IPS DF 19.7 (cell line): ENCODE data around the gene PPP1R12A.

Experiments used
- DNase-seq: peaks from one replicate; pipeline ENCODE4 v3.0.0-alpha.2; 2013; ENCODE audit warnings: low read depth, low spot score

The PPP1R12A gene

DNA sequence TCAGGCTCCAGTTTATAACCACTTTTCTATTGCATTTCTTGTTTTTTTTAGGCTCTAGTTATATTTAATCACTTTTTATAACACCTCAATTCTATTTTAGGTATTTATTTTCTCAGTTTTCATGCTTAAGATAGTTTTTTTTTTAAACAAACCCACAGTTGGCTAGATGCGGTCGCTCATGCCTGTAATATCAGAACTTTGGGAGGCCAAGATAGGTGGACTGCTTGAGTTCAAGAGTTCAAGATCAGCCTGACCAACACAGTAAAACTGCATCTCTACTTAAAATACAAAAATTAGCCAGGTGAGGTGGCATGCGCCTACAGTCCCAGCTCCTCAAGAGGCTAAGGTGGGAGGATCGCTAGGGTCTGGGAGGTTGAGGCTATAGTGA, 93.0 kb downstream of the PPP1R12A start:
- no peak for DNase-seq

DNA sequence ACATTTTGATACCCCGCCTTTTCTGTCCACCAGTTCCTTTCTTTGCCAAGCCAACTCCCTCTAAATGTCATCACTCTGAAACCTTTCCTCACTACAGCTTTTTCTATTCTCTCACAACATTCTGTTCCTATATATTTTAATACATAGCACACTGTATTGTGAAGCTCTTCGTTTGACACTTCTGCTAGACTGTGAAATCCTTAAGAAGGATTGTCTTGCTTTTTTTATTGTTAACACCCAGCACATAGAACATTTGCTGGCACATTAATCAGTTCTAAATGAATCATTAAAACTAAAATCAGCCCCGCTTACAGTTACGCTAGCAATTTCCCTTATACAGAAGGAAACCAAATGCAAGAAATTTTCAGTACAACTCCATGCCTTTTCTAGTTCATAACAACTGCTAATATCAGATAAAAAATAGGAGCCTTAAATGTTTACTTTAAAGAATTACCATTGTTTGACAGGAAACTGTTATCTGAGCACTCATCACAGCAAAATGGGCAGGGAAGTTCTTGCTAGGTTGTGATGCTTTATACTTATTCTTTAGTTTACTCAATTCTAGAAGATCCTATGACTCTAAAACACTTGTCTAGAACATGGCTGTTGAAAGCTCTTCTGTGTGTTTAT, 93.5 kb downstream of the PPP1R12A start:
- DNase-seq: no peak

DNA sequence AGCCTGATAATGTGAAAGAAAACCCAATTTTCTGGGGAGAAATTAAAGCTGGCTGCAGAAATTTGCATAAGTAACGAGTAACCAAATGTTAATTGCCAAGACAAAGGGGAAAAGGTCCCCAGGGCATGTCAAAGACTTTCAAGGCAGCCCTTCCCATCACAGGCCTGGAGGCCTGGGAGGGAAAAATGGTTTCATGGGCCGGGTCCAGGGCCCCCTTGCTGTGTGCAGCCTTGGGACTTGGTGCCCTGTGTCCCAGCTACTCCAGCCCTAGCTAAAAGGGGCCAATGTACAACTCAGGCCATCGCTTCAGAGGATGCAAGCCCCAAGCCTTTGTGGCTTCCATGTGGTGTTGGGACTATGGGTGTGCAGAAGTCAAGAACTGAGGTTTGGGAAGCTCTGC, 96.5 kb downstream of the PPP1R12A start:
- no peak for DNase-seq

DNA sequence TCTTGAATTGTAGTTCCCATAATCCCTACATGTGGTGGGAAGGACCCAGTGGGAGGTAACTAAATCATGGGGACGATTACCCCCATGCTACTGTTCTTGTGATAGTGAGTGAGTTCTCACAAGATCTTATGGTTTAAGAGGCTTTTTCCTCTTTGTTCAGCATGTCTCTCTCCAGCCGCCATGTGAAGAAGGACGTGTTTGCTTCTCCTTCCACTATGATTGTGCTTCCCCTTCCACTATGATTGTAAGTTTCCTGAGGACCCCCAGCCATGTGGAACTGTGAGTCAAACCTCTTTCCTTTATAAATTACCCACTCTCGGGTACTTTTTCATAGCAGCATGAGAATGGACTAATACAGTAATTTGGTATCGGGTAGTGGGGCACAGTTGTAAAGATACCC, 97.3 kb downstream of the PPP1R12A start:
- DNase-seq: no peak

DNA sequence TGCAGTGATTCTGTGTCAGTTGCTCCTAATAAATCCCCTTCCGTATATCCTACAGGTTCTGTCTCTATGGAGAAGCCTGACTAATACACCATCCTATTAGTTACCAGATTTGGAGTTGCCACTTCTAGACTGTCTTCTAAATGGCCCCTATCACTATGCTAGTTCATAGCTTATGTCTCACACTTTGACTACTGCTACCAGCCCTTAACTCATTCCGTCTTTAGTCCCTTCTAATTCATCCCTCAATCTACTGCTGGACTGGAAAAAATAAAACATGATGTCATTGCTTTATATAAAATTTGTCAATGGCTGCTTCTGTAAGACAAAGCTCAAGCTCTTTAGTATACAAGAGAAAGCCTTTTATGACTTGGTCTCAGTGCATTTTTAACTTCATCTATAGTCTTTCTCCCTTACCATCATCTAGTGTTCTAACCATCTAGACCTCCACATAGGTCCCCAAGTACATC, 99.5 kb downstream of the PPP1R12A start:
- no peak for DNase-seq

DNA sequence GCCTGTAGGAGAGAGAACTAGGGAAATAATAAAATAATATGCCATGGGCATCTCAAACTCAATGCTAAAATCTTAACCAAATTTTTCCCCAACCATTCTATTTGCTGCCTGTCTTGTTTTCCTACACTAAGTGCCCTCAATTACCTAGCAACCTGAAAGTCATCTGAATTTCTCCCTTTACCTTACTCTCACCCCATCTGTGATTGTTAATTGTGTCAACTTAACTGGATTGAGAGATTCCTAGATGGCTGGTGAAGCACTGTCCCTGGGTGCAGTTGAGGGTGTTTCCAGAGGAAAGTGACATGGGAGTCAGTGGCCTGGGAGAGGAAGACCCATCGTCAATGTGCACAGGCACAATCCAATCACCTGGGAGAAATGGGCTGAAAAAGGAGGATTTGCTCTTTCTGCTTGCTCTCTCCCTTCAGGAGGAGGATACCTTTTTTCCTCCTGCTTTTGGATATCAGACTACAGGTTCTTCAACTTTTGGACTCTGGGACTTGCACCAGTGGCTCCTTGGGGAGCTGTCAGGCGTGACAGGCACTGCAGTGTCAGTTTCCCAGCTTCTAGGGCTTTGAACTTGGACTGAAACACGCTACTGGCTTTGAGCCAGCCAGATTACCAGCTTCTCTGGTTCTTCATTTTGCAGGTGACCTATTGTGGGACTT, 100.1 kb downstream of the PPP1R12A start:
- no peak for DNase-seq

DNA sequence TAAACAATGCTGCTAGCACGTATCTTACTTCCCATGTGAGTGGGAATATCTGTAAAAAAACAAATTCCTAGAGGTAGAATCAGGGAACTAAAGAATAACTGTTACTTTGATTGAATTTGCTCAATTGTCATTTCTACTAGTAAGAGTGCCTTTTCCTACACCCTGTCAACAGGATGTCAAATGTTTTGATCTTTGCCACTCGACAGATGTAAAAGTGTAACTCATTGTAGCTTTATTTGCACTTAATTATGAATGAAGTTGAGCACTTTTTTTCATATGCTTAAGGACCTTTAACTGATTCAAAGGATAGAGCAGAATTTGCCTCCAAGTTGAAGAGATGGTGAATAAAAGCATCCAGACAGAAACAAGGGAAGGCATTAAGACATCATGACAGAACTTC, 104.5 kb downstream of the PPP1R12A start:
- no peak for DNase-seq

DNA sequence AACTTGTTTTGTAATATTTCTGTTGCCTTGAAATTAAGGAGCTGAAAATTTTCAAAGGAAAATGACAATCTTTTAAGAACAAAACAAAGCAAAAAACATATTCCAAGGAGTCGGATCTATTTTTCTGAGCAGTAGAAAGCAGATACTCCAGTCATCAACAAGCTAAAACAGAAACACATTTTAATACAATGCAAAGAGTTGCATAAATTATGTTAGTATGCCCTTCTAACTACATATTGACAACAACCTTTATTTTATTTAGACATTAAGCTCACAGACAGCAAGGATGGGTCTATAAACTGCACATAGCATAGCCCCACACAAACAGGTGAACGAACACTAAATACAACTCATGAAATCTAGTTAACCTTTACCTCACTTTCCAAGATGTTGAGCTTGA, 106.0 kb downstream of the PPP1R12A start:
- no peak for DNase-seq

DNA sequence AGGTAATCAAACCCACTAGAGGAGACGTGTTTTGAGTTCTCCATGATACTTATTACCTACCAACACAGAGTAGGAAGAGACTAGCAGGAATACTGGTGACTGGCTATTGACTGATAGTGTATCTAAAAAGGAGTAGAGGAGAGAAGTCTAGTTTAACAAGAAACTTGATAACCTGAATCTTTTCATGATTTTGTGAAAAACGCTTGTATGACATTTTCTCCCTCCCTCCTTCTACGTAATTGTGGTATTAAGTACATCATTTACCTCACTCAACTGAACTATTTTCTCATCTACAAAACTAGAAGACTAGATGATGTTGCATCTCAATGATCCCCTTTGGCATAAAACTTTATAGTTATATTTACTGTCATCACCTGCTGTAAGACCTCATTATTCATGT, 107.4 kb downstream of the PPP1R12A start:
- DNase-seq: no peak

DNA sequence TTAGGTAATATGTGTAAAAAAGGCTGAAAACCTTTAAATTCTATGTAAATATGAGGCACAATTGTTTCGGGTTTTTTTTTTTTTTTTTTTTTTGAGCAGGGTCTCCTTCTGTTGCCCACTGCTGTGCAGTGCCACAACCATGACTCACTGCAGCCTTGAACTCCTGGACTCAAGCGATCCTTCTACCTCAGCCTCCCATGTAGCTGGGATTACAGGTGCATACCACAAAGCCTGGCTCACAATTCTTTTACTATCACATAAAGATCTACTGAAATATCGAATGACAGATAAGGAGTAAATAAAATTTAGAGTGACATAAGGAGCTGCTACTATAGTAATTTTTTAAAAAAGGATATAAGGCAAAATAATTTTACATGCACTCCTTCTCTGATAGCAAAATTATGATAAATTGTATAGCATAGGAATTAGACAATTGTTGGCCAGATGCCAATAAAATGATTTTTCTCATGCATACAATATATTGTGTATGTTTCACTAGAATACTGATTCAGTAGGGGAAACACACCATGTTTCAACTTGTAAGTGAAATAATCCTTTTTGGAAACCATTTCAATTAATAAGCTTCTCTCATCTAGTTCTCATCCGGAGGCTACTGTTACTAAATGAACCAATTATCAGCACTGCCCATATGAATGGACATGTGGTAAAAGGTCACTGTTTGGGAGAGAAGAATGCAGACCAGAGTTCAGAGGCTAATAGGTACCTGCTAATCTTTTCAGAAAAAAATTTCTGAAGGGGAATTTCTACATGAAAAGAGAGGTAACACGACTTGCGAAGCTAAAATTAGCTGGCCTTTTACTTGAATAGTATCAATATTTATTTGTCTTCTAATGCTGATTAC, 108.4 kb downstream of the PPP1R12A start:
- no peak for DNase-seq

DNA sequence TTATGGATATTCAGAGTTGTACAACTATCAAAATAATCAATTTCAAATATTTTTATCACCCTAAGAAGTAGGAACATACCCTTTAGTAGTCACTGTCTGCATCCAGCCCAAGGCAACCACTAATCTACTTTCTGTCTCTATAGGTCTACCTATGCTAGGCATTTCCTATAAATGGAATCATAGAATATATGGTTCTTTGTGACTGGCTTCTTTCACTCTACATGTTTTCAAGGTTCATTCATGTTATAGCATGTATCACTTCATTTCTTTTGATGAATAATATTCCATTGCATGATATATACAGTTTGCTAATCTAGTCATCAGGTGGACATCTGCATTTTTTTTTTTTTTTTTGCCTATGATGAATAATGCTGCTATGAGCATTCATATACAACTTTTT, 112.4 kb downstream of the PPP1R12A start:
- DNase-seq: no peak

DNA sequence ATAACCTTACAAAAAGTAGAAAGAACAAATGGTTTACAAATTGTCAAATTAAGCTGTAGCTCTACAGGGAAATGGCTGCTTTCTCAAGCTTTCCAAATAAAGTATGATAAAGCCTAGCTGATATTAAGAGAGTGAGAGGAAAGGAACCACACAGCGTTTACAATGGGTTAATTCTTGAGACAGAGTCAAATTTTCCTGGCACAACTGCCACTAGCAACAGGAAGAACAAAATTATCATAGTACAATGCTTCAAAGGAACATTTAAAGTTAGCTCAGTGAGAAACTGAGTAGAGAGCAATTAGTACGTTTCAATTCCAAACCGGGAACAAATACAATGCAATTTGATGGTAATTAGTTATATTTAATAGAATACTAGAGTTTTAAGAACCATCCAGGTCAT, 116.0 kb downstream of the PPP1R12A start:
- no peak for DNase-seq

DNA sequence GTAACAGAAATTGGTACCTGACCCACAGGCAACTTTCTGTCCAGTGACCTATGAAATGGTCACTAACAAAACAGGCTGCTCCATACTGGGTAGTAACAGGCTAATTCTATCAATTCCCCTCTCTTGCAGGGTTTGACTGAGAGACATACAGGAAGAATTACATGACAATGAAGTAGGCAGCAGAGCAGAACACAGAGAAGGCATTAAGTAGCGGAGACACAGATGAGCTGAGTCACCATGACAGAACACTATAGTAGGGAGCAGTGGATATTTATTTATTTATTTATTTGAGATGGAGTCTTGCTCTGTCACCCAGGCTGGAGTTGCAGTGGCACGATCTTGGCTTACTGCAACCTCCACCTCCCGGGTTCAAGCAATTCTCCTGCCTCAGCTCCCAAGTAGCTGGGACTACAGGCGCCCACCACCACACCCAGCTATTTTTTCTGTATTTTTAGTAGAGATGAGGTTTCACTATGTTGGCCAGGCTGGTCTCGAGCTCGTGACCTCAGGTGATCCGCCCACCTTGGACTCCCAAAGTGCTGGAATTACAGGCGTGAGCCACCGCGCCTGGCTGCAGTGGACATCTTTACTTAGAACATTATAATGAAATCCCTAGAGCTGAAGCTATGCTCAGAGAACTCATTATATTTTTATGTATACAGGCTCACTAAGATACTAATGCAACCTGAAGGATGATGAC, 150.4 kb downstream of the PPP1R12A start:
- peak; percentile 73 for DNase-seq

DNA sequence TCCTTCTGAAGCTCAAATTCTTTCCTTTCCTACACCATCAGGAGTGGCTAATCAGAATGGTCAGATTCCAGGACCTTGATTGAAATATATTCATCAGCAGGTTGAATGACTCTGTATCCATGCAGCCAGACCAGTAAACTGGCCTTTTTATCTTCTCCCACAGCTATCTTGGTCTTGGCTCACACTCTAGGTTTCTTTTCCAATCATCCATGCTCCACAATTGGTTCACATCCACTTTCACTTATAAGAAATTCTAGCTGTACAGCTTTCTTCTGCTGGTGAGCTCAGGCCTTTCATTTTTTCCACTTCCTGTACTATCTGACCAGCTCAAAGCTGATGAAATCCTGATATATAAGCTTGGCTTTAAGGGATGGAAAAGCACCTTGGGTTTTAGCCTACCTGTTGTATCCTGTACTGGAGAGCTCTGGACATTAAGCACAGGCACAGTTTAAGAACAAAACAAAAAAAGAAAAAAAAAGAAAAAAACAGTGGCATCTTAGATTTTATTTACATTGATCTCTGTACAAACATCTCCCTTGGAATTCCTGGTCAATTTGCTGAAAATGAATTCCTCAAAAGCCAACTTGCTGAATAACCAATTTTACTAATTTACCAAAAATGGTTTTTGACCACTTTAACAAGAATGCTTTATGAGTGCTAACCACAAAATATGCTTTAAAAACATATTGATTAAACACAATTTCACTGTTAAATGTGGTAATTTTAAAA, 152.6 kb downstream of the PPP1R12A start:
- DNase-seq: no peak

DNA sequence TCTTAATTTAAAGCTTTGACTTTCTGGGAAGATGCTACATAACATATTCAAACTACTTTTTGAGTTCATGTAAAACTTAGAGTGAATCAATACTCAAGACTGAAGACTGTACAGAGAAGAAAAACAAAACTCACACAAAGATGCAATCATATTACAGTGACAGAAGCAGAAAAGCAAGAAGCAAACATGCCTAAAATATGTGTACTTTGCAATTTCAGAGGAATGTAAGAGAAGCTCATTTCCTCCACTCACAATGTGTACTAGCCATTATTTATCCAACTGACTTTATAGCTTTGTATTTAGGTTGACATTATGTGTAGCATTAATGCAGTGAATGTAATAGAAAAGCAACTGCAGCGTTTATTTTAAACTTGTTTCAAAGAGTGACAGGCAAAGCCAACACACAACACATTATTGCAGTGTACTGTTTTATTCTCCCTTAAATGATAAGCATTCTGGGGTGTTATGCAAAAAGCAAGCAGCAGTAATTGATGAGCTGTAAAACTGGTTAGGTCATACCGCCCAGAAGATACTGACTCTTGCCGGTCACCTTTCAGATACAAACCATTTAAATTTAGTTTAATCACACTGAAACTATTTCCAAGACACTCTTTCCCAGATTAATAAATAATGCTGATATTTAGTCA, 156.0 kb downstream of the PPP1R12A start:
- DNase-seq: no peak

DNA sequence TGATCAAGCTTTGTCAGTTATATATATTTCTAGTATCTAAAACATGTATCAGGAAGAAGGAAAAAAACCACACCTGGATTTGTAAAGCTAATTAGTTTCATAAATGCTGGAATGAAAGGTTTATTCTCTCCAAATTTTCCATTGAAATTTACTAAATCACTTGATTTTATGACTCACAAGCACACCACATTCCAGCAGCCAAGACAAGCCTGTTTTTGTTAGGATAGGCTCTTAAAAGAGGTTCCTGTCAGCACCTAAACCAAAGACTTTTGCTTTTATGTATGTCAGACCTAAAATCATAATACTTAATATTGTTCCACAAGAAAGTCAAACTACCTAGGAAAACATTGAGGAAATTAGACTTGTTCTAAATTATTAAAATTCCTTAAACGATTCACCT, 158.8 kb downstream of the PPP1R12A start:
- DNase-seq: no peak

DNA sequence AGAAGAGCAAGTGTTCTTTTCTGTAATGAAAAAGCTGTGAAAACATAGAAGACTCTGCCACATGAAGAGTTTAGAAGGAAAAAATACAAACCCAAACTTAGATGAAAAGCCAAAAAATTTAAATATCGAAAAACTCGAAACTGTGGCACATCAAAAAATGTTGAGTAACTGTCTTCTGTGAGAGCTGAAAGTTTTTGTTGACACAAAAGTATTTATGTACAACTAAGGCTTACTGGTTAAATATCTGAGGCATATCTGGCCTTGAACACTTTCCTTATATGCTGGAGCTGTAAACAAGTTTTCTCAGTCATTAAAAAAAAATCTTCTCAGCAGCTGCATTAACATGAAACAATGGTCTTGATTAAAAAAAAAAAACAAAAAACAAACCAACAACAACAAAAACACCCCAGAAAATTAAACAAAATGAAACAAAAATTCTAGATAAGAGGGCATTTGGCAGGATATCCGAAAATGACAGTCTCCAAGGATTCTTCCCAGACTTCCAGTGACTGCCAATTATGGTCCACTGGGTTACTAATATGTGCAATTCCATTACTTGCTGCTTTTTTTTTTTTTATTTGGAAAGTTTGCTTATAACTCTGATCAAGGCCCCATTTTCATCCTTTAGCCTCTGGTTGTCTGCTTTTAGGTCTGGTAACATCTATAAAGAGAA, 159.4 kb downstream of the PPP1R12A start:
- no peak for DNase-seq

DNA sequence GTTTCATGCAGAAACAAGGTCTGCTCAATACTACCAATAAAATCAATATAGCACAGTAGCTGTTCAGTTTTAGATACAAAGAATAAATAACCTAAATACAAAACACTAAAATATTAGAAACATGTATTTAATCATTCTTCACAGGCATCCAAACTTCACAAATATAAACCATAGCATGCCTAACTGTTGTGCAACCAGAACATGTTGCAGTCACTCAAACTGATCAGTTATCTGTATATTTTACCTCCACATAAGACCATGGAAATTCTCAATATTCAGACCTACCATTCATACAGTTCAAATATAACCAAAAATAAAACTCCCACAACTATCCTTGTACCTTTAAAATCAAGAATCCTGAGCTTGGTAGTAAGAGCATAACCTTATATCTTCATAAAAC, 161.0 kb downstream of the PPP1R12A start:
- no peak for DNase-seq

DNA sequence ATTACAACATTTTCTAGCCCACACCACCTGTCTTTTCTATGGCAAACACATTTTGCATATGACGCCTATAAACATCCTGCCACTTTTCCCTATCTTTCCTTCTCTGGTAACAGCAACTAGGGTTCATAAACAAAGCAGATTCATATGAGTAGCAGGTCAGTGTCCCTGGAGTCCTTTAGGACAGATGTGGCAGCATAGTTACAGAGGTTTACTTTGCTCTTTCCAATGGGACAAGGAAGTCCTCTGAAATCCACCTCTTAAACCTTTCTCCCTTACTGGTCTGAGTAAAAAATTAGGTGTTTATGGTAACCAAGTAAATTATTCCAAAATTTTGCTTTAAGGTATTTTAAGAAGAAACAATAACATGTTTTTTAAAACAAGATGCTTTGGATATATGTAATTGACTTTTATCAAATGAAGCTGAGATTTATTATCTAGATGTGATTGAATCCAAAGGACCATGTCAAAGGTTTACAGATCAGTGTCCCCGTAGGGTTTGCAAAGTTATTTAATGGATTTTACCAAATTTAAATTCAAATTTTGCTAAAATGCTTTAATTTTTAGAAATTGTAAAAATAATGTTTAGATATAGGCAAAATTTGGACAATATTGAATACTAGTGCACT, 164.9 kb downstream of the PPP1R12A start:
- no peak for DNase-seq
